PC-3 (cell line): ENCODE results near the gene ZDHHC12.

Experiments used
- CTCF ChIP-seq: fragments of 300-600 bp; sonication (generic); conservative IDR thresholded peaks from 2 replicates; pipeline ENCODE4 v1.5.1; 2017; ENCODE audit warnings: antibody characterized with exemption, low read depth, mild to moderate bottlenecking, low read length
- EZH2 ChIP-seq: fragments of 300-600 bp; sonication (generic); IDR thresholded peaks from one replicate; pipeline ENCODE4 v1.6.1; 2017; ENCODE audit warnings: antibody characterized with exemption, mild to moderate bottlenecking, low read length; ENCODE audit not compliant: unreplicated experiment

DNA sequence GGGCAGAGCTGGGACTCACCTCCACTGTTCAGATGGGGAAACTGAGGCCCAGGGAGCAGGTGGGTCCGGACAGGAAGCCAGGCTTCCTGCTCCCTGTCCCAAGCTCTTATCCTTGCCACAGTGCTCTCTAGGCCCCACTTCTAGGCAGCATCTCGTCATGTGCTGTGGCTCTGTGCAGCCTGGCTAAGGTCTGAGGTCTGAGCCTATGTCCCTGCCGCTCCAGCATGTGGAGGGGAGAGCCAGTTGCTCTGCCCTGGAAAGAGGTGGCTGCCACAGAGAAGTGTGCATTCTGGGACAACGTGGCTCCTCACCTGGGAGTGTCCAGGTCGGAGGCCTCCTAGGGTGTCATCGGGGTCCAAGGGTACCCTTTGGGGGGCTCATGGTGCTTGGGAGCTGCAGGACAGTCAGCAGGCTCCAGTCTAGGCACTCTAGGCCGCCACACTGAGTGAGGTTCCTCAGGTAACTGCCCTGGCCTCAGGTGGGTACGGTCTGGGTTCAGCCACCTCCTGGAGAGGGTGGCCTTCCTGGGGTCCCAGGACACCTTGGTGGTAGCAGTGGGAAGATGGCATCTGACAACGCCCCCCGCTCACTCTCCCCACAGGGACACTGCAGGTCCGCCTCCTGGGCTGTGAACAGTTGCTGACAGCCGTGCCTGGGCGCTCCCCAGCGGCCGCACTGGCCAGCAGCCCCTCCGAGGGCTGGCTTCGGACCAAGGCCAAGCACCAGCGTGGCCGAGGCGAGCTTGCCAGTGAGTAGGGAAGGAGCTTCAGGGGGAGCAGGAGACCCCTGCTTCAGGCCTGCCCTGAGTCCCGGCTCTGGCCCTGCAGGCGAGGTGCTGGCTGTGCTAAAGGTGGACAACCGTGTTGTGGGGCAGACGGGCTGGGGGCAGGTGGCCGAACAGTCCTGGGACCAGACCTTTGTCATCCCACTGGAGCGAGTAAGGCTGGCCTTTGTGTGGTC, 11.2 kb downstream of the ZDHHC12 start:
- TF ChIP-seq CTCF (no peak), EZH2 (no peak)
